CD4-positive, alpha-beta T cell treated with Interleukin-1 beta for 1 hour (primary cell): ENCODE measurements around the gene KCTD8.
"Not testable (repeated sequence)": the region's sequence is repeated elsewhere in the genome, so short reads cannot be mapped to it uniquely, and the experiment has no call there.

ENCODE experiments used
- DNase-seq, 2 donors: peaks; one replicate each; pipeline ENCODE4 v3.0.0-alpha.2; 2020 to 2022

Gene KCTD8

DNA sequence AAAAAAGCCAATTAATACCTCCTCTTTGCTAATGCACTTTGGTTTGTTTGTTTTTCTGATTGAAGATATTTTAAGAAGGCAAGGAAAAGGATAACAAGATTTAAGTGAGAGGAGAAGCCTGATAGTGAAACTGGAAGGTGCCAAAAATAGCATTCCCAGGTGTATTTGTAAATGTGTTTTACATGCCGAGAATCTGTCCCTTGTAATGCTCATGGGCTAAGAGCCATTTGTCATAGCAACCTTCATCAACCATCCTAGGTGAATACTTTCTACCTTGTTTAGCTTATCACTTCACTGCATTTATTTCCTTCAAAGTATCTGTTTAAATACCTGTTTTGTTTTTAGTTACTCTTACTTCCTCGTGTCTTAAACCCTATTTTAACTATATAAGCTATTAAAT, 127.8 kb downstream of the KCTD8 start:
- DNase-seq = no peak

DNA sequence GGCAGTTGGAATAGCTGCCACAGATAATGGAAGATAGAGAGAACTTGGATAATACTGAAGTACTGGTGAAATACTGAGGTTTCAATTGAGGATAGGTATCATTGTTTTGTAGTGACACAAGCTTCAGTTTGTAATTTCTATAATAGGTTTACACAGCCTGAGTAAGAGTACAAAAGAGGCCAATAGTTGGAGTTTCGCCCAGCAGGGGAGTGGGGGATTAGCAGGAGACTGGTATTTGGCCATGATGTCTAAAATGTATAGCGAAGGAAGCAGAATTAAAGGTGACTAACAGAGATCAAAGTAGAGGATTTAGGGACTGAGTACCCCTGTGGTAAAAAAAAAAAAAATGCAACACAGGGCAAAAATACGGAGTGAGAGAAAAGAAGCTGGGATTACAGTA, 129.5 kb downstream of the KCTD8 start:
- DNase-seq = no peak

DNA sequence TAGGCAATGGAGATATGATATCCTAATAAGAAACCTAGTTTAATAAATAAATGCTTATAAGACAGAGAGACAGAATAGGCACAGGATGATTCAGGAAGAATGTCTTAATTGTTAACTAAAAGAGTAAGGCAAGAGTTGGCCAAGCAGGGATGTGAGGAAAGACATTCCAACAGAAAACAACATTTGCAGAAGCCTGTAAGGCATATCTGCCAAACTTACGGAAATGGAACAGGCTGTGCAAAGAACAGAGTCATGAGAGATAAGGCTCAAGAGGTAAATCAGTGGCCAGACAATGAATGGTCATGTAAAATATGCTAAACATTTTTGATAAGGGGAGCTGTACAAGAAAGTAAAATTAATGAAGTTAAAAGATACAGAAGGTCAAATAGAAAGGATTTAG, 134.9 kb downstream of the KCTD8 start:
- DNase-seq = no peak

DNA sequence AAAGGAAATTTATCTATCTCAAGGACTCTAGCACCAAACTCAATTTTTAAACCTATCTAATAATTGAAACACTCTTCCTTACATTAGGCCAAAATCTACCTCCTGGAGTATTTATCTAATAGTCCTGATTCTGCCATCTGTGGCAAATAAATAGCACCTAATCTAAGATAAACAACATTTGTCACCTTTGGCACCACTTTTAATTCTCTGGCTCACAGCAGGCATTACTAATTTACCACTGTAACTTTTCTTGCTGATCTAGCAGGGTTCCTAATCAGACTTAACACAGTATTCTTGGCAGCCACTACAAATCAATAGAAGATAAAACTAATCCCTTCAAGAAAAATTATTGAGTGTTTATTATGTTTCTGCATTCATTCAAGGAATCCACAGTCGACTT, 161.1 kb downstream of the KCTD8 start:
- DNase-seq = no peak

DNA sequence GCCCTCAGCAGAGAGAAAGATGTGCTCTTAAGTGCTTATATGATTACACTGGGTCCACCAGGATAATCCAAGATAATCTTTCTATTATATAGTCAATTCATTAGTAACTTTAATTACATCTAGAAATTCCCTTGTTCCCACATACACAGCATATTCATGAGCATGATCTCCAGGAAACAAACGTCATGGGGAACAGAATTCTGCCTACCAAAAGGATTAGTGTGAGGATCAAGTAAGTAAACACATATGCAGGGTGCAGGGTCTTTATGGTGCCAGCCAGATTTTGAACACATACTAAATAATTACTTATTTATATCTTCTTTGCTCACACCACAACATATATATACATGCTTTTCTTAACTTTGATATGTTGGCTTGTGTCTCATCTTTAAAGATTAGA, 169.1 kb downstream of the KCTD8 start:
- DNase-seq = no peak

DNA sequence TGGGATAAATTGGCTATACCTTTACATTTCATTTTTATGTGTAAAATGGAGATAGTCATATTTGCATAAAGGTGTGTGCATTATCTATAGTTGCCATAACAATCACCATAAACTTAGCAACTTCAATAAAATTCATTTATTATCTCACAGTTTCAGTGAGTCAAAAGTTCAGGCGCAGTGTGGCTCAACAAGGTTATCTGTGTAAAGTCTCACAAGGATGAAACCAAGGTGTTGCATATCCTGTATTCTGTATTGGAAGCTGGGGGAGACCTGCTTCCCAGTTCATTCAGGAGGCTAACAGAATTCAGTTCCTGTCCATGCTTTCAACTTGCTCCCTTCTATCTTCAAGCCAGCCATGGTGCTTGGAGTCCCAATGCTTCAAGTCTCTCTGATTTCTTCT, 169.5 kb downstream of the KCTD8 start:
- no peak for DNase-seq

DNA sequence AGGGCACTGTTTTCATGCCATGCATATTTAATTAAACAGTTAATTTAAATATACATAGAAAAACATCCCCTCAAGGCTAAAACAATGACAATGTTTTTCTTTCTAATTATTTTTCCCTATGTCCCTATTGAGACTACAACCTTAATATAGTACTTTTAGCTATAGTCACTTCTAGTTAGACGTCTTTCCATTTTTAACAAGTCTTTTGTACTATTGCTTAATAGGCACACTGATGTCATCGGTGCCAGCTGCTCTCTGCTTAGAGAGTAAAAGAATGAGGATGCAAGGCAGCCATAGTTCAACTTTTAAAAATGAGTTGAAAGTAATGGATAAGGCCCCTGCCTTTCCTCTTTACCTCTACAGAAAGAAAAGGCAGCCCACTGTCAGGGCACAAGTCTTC, 191.1 kb downstream of the KCTD8 start:
- no peak for DNase-seq

DNA sequence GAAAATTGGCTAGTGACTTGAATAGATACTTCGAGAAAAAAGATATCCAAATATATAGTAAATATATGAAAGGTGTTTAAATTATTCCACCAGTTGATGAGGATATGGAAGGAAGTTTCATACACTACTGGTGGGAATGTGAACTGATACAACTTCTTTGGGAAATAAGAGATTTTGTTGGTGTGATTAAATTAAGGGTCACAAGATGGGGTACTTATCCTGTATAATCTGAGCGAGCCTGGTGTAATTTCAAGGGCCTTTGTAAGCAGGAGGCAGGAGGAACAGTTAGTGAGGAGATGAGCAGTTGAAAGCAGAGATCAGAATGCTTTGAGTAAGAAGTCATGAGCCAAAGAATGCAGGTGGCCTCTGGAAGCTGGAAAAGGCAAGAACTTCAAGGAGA, 192.2 kb downstream of the KCTD8 start:
- no peak for DNase-seq

DNA sequence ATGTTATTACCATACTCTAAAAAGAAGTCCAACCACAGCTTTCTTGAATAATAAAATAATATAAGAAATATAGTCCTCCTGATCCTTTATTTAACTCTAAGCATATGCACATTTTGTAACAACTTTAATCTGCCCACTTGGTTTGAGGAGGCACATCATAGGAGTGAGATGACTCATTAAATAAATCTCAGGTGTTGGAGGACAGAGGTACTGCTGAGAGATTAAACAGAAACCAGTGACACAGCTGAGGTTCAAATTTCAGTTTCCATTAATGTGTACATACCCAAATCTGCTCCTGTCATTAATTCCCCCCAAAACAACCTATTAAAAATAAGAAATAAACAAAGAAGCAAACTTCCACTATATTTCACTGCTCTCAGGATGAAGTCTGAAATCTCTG, 211.0 kb downstream of the KCTD8 start:
- no peak for DNase-seq

DNA sequence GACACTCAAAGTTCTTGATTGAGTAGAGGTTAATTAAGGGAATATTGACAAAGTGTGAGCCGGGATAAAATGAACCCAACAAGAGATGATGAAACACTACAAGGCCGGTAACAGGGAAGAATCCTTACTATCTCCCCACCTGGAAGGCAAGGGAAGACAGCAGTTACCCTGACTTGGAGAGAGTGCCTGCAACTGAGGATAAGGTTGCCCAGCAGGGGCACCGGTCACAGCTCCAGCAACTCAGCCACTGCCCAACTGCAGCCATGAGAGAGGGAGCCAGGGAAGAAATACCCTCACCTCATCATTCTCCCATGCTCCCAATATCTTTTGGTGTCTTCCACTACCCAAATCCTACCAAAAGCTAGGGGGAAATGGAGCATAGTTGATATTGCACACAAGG, 212.7 kb downstream of the KCTD8 start:
- no peak for DNase-seq

DNA sequence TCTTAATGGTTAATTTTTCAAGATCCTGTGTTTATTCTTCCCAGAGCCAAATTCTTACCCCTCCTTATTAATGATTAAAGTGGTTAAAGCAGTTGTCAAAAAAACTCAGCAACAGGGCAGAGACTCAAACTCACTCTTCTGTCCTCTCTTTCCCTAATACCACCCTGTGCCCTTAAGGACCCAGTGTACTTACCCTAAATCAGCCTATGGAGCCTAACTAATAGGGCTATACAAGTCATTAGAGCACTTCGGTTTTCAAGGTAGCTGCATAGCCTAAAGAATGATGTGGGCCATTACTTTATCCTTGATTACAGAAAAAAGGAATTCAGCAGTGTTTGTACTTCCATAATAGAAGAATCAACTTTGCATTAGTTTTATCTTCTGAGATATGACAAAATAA, 216.3 kb downstream of the KCTD8 start:
- DNase-seq = no peak

DNA sequence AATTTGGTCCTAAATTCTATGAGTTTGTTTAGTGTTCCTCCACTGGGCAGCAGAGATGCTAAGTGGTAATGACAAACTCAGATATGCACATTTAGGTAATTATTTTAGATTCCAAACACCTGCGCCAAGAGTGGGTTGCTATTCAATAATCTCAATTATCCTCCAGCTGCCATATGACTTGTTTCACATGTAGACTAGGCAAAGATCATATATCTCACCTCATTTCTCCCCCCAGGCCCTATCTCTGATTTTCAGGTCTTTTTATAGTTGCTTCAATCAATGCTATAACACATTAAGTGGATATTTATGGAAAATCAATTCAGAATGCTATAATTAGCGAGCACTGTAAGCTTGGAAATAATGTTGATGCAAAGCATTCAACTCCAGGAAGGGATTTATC, 217.6 kb downstream of the KCTD8 start:
- no peak for DNase-seq

DNA sequence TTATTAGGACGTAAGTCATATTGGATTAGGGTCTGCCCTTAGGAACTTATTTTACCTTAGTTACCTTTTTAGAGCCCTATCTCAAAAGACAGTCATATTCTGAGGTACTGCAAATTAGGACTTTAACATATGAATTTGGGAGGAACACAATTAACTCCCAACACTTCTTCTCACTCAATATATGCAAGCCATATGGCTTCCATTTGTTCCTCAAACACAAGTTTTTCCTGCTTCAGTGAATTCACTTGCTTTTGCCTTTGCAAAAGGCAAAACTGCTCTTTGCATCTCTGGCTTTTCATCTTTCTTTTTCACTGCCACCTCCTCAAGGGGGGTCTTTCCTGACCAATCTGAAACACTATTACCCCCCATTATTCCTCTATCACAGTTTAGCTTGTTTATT, 220.3 kb downstream of the KCTD8 start:
- DNase-seq = no peak

DNA sequence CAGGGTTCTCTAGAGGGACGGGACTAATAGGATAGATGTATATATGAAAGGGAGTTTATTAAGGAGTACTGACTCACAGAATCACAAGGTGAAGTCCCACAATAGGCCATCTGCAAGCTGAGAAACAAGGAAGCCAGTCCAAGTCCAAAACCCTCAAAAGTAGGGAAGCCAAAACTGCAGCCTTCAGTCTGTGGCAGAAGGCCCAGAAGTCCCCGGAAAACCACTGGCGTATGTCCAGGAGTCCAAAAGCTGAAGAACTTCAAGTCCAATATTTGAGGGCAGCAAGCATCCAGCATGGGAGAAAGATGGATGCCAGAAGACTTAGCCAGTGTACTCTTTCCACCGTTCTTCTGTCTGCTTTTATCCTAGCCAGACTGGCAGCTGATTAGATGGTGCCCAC, 227.2 kb downstream of the KCTD8 start:
- no peak for DNase-seq

DNA sequence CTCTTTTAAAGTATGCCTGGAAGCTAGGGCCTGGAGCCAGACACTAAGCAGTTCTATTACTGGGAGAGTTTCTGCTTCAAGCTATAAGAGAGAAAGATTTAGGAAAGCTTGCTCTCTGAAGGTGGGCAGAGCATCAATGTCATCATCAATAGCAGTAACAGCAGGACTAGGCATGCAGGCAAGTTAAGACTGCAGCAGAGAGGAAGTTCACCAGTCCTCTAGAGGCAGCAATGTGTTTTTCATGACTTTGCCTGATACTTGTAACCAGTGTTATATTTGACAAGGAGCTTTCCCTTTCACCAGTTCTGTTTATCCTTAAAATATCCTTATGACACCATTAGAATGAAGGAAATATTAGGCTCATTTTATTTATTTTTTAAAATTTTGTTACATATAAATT, 237.9 kb downstream of the KCTD8 start:
- no peak for DNase-seq

DNA sequence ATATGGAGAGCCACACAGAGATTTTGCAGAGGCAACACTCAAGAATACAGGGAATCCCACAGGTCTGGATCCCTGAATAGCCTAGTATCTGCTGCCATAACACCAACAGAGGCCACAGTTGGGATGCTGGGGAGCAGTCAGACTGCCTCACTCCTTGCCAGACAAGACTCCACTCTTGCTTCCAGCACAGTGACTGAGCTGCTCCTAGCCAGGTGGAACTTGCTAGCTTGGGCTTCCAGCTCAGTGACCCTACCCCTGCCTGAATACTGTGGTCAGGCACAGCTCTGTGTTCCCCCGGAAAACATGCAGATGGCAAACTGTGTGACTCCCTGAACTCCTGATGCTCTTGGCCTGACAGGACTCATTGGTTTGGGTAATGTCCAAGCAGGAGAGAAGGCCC, 251.8 kb downstream of the KCTD8 start:
- DNase-seq = no peak

DNA sequence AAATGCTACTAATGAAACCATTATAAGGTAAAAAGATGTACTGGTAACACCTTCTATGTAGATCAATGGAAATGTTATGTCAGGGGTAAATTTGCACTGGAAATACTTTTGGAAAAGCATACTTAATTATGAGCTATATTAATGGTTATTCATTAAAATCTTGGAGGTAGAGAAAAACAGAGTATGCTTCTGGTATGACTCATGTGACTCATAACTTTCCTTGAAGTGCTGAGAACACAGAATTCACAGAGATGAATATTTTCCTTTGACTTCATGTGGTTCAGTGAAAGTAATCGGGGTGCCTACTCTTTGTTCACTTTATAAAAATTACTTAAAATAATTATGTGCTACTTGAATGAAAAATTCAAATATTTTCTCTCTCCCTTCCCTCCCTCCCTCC, 254.2 kb downstream of the KCTD8 start:
- DNase-seq = no peak

DNA sequence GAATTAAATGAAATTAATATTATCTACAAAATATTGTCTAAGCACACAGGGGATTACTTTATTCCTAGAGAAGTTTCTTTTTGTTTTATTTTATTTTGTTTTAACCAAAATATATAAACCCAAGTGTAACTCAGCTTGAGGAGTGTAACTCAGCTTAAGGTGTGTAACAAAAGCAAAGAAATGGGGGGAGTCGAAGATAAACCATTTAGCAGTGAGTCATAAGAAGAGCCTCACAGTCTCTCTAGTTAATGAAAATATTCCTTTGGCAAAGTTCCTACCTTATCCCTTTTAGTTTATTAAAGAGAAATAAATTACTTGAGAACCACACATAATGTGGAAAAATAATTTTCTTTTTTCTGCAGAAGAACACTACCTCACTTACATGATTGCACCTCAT, 261.8 kb downstream of the KCTD8 start:
- no peak for DNase-seq

DNA sequence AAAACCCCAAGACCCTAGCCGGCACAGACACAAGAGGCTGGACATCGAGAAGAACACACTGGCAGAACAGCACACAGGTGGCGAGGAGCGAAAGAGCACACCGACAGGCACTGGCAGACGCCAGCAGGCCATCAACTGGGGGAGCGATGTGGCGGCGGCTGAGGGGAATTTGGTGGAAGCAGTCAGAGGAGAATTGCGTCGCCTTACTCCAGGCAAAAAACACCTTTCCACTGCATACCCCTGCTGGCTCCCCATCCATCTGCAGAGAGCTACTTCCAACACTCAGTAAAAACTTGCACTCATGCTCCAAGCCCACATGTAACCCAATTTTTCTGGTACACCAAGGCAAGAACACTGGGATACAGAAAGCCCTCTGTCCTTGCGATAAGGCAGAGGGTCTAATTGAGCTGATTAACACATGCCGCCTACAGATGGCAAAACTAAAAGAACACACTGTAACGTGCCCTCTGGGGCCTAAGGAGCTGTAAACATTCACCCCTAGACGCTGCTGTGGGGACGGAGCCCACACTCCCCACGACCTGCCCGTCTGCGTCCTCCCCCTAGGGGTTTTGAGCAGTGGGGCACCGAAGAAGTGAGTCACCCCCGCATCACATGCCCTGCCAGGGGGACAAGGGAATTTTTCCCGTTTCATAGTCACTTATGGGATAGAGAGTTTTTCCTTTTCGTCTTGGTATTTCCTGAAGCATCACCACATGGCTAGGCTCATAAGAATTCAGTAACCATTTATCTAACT, 262.3 kb downstream of the KCTD8 start:
- no peak for DNase-seq

DNA sequence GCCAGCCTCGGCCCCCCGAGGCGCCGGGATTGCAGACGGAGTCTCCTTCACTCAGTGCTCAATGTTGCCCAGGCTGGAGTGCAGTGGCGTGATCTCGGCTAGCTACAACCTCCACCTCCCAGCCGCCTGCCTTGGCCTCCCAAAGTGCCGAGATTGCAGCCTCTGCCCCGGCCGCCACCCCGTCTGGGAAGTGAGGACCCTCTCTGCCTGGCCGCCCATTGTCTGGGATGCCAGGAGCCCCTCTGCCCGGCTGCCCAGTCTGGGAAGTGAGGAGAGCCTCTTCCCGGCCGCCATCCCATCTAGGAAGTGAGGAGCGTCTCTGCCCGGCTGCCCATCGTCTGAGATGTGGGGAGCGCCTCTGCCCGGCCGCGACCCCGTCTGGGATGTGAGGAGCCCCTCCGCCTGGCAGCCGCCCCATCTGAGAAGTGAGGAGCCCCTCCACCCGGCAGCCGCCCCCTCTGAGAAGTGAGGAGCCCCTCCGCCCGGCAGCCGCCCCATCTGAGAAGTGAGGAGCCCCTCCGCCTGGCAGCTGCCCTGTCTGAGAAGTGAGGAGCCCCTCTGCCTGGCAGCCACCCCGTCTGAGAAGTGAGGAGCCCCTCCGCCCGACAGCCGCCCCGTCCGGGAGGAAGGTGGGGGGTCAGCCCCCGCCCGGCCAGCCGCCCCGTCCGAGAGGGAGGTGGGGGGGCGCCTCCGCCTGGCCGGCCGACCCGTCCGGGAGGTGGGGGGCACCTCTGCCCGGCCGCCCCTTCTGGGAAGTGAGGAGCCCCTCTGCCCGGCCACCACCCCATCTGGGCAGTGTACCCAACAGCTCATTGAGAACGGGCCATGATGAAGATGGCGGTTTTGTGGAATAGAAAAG, 266.9 kb downstream of the KCTD8 start:
- DNase-seq = not testable (repeated sequence)

DNA sequence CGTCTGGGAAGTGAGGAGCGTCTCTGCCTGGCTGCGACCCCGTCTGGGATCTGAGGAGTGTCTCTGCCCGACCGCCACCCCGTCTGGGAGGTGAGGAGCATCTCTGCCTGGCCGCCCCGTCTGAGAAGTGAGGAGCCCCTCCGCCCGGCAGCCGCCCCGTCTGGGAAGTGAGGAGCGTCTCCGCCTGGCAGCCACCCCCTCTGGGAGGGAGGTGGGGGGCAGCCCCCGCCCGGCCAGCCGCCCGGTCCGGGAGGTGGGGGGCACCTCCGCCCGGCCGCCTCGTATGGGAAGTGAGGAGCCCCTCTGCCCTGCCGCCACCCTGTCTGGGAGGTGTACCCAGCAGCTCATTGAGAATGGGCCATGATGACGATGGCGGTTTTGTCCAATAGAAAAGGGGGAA, 280.8 kb downstream of the KCTD8 start:
- DNase-seq = not testable (repeated sequence)

DNA sequence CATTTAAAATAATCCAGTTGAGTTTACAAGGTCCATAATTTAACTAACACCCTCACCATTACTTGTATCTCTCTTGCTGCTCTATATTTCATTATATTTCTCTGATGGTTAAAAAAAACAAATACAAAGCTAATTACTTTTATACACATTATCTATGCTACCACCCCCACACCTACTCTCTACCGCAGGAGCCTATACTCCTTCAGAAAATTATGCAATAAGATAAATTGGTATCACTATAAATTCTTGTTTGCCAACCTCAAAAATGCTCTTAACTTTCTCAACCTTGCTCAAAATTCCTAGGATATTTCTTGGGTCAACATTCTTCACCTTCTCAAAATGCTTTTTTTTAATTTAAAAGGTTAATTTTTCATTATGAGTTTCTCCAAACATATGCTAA, 282.7 kb downstream of the KCTD8 start:
- no peak for DNase-seq

DNA sequence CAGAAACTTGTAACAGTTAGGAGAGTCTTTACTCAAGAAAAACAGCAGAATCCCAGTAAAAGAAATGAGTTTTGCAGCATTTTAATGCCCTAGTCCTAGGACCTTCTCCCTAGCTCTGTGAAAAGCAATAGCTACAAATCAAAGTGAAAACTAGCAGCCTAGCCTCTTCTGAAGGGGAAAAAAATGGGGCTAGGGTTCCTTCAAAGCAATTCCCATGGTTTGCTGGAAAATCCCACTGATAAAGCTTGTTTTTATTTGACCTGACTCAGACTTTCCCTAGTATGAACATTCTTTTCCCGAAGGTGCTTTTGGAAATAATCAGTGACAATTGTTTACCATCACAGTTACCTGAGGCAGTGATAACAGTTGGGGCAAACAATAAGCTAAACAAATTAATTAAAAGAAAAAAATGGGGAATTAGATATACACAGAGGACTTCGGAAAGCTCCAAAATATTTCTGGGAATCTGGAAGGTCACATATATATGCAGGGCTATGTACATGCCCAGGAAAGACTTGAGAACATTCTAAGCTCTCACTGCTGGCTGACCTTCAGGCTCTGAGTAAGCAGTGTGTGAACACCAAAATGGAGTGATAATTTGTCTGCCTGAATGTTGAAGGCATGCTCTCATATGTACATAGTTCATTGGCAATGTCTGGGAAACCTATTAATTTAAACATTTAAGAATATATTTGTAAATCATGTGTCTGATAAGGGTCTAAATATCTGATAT, 285.9 kb downstream of the KCTD8 start:
- no peak for DNase-seq

DNA sequence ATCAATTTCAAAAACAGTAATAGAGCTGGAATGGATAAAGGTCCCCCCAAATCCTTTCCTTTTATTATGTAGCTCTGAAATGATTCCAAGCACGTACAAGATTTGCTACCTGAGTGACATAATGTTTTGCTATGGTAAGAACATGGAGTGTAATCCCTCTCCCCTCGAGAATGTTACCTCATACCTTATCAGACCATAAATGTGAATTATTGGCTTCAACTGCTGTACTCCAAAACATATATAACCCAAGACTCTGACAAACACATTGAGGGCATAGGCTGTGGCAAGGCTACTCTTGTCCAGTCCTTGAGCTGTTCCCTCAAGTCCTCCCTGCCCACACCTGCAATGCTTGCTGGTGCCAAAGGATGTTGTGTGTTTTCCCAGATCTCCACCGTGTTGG, 286.9 kb downstream of the KCTD8 start:
- DNase-seq = no peak
